Ovary (tissue), 9 donors: ENCODE measurements around the gene SPPL2A. TPM values are rescaled to one million over a fixed set of nuclear protein-coding genes. Genes with fewer than 3 reads are reported as not detected.

Experiments
- DNase-seq, 5 donors: peaks; one replicate each; pipeline ENCODE4 v3.0.0-alpha.2; 2019 to 2020
- H3K27ac ChIP-seq, 2 donors: fragments of 200-600 bp; one replicate each; pipeline versions ENCODE4 v1.5.1 to v1.8.0; 2019 to 2022
- H3K27me3 ChIP-seq: fragments of 200-600 bp; one replicate; pipeline ENCODE4 v1.8.0; 2022
- H3K36me3 ChIP-seq: fragments of 200-600 bp; sonication (generic); one replicate; pipeline ENCODE4 v1.5.1; 2019
- H3K4me1 ChIP-seq: one replicate; pipeline ENCODE4 v1.8.1; 2013; ENCODE audit warnings: mild to moderate bottlenecking, moderate library complexity; ENCODE audit not compliant: insufficient read depth
- H3K4me3 ChIP-seq: fragments of 200-600 bp; sonication (generic); one replicate; pipeline ENCODE4 v1.5.1; 2017
- H3K9me3 ChIP-seq, 2 donors: fragments of 200-600 bp in 1 of 2; sonication (generic) in 1 of 2; one replicate each; pipeline versions ENCODE4 v1.5.1 to v1.8.1; 2013 to 2019; ENCODE audit warnings: mild to moderate bottlenecking in 1 of 2, moderate library complexity in 1 of 2
- EP300 ChIP-seq: sonication (generic); formaldehyde crosslinking; IDR thresholded peaks from one replicate; pipeline ENCODE4 v1.6.1; 2017; ENCODE audit warnings: antibody characterized with exemption
- POLR2A ChIP-seq: fragments of 450-650 bp; IDR thresholded peaks from one replicate; pipeline ENCODE4 v1.6.1; 2017; ENCODE audit warnings: antibody characterized with exemption, mild to moderate bottlenecking, moderate library complexity
- WGBS, 3 donors: extraction: QIAGEN DNeasy Blood & Tissue Kit in 1 of 3; methylation state at CpG; one replicate each; pipeline versions ENCODE4 v1.1.5 to v1.1.7; 2013 to 2017; 5-methylcytosine and 5-hydroxymethylcytosine counted together
- intact Hi-C, 4 donors: fragments of 100-400 bp; cut with DNase I; formaldehyde crosslinking; loops; one replicate each; pipeline versions ENCODE4 v1.11.0 to v1.15.1; 2022 to 2023
- polyA plus RNA-seq, 2 donors: library from polyadenylated mRNA; stranded (reverse); fragments of 200-250 nt in 1 of 2; fragments of 350-450 nt in 1 of 2; fragmentation: Illumina TruSeq in 1 of 2; extraction: RNeasy Lipid Tissue Mini Kit (QIAGEN cat#74804) in 1 of 2; gene quantifications; one replicate each; pipeline ENCODE4 v1.2.3, GENCODE V29; 2013 to 2014
- total RNA-seq, 7 donors: library from RNA; depleted of rRNA in 2 of 7; stranded (reverse); fragments of >200 nt in 2 of 7; fragmentation: NEBNext Ultra II Directional in 3 of 7; extraction: Animal tissue kit (Norgen Biotek cat#: 25700) in 3 of 7; gene quantifications; one replicate each; pipeline versions ENCODE4 v1.1.0 to v1.2.4, GENCODE V29; 2016 to 2023
- TF ChIP-seq, protein P1 (sequence below), 3 donors: fragments of 450-650 bp in 2 of 3; fragments of 200-600 bp in 1 of 3; IDR thresholded peaks; one replicate each; pipeline versions ENCODE4 v1.5.1 to v1.8.0; 2016 to 2022; ENCODE audit warnings: antibody characterized with exemption in 3 of 3, mild to moderate bottlenecking in 1 of 3
- donor health status: DM: no; HTN: no; CAD: no; lungs with moderate emphysema.
- donor health status: DM: no; HTN: no; CAD: no.
- donor health status: Bipolar disorder and iron deficiency.
- donor health status: DM: yes; HTN: yes; CAD: no.
- donor health status: DM: no; HTN: no; CAD: no.
- donor health status: DM: yes; HTN: yes; CAD: no.

The SPPL2A gene
- total and polyA plus RNA-seq, 9 donors = 15.4 to 97.2 (median 55.7) TPM

DNA sequence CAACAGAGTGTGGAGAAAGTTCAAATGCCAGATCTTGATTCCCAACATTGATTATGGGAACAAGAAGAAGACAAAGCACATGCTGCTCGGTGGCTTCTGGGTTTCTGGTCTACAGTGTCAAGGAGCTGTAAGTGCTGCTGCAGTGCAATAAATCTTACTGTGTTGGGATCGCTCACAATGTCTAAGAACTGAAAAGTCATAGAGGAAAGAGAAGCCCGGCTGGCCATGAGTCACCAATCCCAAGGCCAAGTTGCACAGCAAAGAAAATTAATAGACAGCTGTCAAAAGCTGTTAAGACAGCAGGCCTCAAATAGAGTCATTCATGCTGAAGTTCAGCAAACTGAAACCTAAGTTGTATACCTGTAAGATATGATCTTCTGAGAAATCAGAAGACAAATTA, 33.2 kb upstream of the SPPL2A start:
- Histone ChIP-seq H3K4me3 (no peak overlapping the region), H3K27ac (no peak overlapping the region), H3K36me3 (no peaks in the 10 kb centered on the region), H3K9me3 (no peaks in the 10 kb centered on the region), H3K27me3 (no peaks in the 10 kb centered on the region), H3K4me1 (no peaks in the 10 kb centered on the region)
- no peak for DNase-seq
- TF ChIP-seq, protein P1, sequence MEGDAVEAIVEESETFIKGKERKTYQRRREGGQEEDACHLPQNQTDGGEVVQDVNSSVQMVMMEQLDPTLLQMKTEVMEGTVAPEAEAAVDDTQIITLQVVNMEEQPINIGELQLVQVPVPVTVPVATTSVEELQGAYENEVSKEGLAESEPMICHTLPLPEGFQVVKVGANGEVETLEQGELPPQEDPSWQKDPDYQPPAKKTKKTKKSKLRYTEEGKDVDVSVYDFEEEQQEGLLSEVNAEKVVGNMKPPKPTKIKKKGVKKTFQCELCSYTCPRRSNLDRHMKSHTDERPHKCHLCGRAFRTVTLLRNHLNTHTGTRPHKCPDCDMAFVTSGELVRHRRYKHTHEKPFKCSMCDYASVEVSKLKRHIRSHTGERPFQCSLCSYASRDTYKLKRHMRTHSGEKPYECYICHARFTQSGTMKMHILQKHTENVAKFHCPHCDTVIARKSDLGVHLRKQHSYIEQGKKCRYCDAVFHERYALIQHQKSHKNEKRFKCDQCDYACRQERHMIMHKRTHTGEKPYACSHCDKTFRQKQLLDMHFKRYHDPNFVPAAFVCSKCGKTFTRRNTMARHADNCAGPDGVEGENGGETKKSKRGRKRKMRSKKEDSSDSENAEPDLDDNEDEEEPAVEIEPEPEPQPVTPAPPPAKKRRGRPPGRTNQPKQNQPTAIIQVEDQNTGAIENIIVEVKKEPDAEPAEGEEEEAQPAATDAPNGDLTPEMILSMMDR (IDR thresholded peaks at IDR 0.05) = no peak
- no peak for TF ChIP-seq EP300
- TF ChIP-seq POLR2A = no peak
- 61 to 68% (median 62%) methylated on average over 3 of the region's 3 CpGs for WGBS, 3 donors
- intact Hi-C loops = no loop called here

DNA sequence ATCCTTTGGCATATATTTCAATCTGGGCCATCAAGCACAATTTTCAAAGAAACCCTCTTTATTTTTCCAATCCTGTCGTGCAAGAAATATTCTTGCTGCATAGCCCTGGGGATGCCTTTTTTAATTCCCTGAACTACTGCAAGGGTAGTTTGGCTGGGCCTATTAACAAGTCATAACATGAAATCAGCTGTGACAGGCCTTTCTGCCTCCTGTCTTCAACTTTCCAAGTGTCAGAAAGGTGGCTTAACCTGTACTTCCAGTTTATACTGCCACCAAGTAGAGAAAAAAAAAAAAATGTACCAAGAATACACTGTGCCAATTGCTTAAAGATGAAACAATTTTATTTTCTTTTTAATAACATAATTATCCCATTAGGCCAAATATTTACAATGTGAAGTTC, 32.4 kb upstream of the SPPL2A start:
- no peak for DNase-seq
- TF ChIP-seq EP300 = no peak
- TF ChIP-seq, protein P1 (IDR thresholded peaks at IDR 0.05) = no peak
- no peak for TF ChIP-seq POLR2A
- WGBS, 3 donors = 79 to 90% (median 89%) methylated on average over 1 of the region's 1 CpG
- intact Hi-C loops = no loop called here
- no peaks in the 10 kb centered on the region for H3K27me3 ChIP-seq
- no peak overlapping the region for H3K4me3 ChIP-seq
- H3K27ac ChIP-seq = no peak overlapping the region
- H3K36me3 ChIP-seq = no peaks in the 10 kb centered on the region
- no peaks in the 10 kb centered on the region for H3K4me1 ChIP-seq
- H3K9me3 ChIP-seq = no peaks in the 10 kb centered on the region

DNA sequence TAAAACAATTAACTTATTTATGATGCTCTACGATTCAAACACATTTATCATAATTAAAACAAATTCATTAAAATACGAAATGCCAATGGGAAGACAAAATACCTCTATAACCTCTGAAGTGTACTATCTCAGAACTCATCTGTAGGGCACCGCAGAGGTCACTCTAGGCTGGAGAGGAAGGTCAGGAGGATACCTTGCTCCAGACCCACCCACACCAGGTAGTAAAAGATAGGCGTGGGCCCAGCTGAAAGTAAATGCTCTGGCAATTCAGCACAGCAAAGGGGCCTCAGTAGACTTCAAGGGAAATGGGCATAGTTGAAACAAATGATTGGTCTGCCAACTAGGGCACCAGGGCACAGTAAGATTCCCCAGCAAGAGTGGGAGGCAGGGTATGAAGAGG, 26.0 kb upstream of the SPPL2A start:
- no peak for DNase-seq
- no peaks in the 10 kb centered on the region for H3K4me1 ChIP-seq
- no peak overlapping the region for H3K27ac ChIP-seq
- H3K27me3 ChIP-seq = no peaks in the 10 kb centered on the region
- no peak overlapping the region for H3K4me3 ChIP-seq
- intact Hi-C loops = no loop called here
- 72 to 87% (median 76%) methylated on average over 4 of the region's 4 CpGs for WGBS, 3 donors
- H3K36me3 ChIP-seq = no peaks in the 10 kb centered on the region
- TF ChIP-seq, protein P1 (IDR thresholded peaks at IDR 0.05) = no peak
- no peak for TF ChIP-seq EP300
- no peaks in the 10 kb centered on the region for H3K9me3 ChIP-seq

DNA sequence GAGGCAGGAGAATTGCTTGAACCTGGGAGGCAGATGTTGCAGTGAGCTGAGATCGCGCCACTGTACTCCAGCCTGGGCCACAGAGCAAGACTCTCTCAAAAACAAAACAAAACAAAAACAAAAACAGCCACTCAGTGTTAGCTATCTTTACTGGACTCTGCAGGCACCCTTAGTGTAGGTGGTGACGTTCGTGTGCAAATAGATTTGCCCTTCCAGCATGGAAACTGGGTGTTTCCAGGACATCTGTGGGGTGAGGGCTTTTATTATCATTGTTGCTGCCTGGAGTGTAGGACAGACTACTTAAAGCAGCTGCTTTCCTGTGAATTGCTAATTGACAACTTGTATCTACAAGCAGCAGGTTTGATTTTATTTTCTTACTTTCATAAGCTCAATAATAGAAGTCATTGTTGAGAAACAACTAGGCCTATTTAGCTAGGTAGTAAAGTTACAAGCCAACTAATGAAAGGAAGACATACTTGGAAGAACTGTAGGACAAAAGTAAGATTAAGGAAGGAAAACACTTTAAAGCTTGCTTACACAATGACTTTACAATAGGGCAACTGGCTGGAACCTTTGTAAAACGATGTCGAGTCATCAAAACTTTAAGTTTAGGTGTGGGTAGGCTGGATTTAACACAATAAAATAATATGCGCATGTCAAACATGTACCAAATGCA, 25.4 kb upstream of the SPPL2A start:
- H3K36me3 ChIP-seq = no peaks in the 10 kb centered on the region
- 85 to 88% (median 86%) methylated on average over 7 of the region's 7 CpGs for WGBS, 3 donors
- no peaks in the 10 kb centered on the region for H3K9me3 ChIP-seq
- DNase-seq = no peak
- no peaks in the 10 kb centered on the region for H3K4me1 ChIP-seq
- no peak overlapping the region for H3K4me3 ChIP-seq
- TF ChIP-seq, protein P1 (IDR thresholded peaks at IDR 0.05) = no peak
- TF ChIP-seq EP300 = no peak
- no peak for TF ChIP-seq POLR2A
- intact Hi-C loops = no loop called here
- no peaks in the 10 kb centered on the region for H3K27me3 ChIP-seq
- H3K27ac ChIP-seq = no peak overlapping the region
